ENCODE data around the gene ACP1.
"Not testable (repeated sequence)": the region's sequence is repeated elsewhere in the genome, so short reads cannot be mapped to it uniquely, and the experiment has no call there.

ACP1 gene

DNA sequence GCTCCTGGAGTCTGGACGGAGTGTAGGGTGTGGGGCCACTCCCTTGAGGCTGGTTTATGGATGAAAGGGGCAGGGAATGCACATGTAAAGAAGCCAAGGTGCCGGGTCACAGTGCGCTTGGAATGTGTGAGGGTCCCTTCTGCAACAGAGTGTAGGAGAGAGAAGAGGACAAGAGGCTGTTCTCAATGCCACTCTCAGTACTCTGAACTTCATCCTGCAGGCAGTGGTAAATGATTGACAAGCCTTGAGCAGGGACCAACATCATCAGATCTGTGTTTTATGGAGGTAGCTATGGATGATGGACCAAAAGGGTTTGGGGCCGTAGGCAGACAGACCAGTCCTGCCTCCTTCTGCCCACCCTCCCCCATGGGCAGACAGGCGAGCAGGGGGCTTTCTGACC, 30.3 kb downstream of the ACP1 start:
- FAIRE-seq = no peak
- no peak for DNase-seq (ENCODE audit: insufficient read length)
- TF ChIP-seq TAF1 (IDR thresholded peaks at IDR 0.05; ENCODE audit: borderline replicate concordance, low read depth, low read length) = no peak
- TF ChIP-seq POLR2AphosphoS5 (IDR thresholded peaks at IDR 0.05; ENCODE audit: low read depth, low read length) = no peak
- no peak for TF ChIP-seq POLR2A (IDR thresholded peaks at IDR 0.05; ENCODE audit: low read depth, low read length)

DNA sequence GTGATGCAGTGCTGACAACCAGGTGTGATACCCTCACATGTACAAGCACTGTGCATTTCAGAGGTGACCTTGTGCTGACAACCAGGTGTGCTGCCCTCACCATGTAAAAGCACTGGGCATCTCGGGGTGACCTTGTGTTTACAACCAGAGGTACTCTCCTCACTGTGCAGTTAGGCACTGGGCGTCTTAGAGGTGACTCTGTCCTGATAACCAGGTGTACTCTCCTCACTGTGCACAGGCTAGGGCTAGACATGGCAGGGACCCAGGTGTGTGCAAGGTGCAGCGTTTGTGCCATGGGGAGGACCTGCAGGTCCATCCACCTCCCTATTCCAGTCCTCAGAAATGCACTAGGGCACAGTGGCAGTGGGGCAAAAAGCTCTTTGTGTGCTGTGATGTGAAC, 31.6 kb downstream of the ACP1 start:
- DNase-seq (ENCODE audit: insufficient read length) = no peak
- TF ChIP-seq POLR2AphosphoS5 (IDR thresholded peaks at IDR 0.05; ENCODE audit: low read depth, low read length) = no peak
- TF ChIP-seq POLR2A (IDR thresholded peaks at IDR 0.05; ENCODE audit: low read depth, low read length) = no peak
- no peak for TF ChIP-seq TAF1 (IDR thresholded peaks at IDR 0.05; ENCODE audit: borderline replicate concordance, low read depth, low read length)
- no peak for FAIRE-seq

DNA sequence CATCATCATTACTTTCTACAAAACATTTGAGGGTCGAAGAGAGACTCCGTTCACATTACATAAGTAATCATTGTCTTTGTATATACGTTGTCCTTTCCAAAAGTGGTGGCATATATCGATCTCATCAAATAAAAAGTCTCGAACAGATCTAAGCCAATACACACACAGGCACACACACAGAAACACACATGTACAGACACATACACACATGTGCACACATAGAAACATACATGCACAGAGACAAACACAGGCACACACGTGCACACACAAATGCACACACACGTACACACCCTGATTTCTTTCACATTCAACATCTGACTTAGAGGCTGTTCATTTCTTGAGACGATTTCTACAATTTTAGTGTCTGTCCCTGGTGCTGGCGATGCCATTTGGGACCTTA, 40.6 kb downstream of the ACP1 start:
- DNase-seq (ENCODE audit: insufficient read length) (no peak), FAIRE-seq (no peak)
- TF ChIP-seq POLR2A (IDR thresholded peaks at IDR 0.05; ENCODE audit: low read depth, low read length) (no peak), TAF1 (IDR thresholded peaks at IDR 0.05; ENCODE audit: borderline replicate concordance, low read depth, low read length) (no peak), POLR2AphosphoS5 (IDR thresholded peaks at IDR 0.05; ENCODE audit: low read depth, low read length) (no peak)

DNA sequence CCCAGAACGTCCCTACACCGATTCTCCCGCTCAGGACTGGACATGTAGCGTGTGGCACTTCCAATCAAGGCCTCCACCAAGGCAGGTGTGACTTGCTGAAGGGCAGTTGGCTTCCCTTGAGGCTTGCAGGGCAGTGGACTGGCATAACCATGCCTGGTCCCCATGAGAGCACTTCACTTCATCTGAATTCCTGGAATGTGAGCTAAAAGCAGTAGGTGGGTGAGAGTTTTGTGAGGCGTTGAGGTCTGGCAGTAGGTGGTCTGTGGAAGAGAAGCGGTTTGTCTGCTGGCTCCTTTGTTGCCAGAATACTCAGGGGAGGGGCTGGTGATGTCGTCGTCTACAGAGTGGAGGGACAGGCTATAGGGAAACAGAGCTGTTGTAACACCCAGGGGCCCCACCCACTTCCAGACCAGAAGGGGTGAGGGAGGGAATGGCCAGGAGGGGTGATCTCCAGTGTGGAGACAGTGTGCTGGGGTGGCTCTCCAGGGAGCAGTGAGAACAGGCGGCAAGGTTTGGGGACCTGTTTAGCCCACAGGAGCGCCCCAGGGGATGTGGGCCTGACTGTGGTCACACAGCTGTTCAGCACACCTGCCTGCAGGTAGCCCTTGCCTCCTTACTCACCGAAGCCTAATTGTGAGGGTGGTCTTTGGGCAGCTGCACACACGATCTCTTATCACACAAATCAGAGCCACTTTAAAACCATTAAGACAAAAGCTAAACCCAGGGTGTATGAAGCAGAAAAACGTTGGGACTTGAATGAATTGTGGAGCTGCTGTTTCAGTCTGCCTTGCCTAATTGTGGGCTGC, 44.6 kb downstream of the ACP1 start:
- FAIRE-seq = no peak
- TF ChIP-seq POLR2A (IDR thresholded peaks at IDR 0.05; ENCODE audit: low read depth, low read length) (no peak), POLR2AphosphoS5 (IDR thresholded peaks at IDR 0.05; ENCODE audit: low read depth, low read length) (no peak), TAF1 (IDR thresholded peaks at IDR 0.05; ENCODE audit: borderline replicate concordance, low read depth, low read length) (no peak)
- no peak for DNase-seq (ENCODE audit: insufficient read length)

DNA sequence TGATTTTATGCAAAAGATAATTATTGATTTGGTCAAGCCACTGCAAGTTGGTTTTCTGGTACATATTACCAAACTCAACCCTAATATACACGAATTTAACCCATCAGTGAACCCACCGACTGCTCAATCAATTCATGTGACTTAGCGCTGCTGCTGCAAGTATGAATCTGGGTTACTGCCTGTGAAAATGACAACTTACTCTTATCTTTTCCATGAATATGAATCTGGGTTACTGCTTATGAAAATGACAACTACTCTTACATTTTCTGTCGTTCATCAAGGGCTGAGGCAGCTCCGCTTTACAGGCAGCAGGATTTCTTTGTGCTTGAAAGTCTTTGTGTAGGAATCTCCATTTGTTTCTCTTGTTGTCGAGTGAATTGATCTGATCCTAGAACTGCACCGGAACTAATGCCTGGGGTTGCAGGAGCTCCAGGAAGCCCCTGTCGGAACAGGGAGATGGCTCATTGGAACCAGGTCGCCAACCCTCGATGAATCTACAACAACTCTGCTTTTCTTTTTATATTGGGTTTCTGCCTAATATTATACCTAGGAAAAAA, 45.3 kb downstream of the ACP1 start:
- DNase-seq (ENCODE audit: insufficient read length) (no peak), FAIRE-seq (no peak)
- TF ChIP-seq POLR2AphosphoS5 (IDR thresholded peaks at IDR 0.05; ENCODE audit: low read depth, low read length) (no peak), TAF1 (IDR thresholded peaks at IDR 0.05; ENCODE audit: borderline replicate concordance, low read depth, low read length) (no peak), POLR2A (IDR thresholded peaks at IDR 0.05; ENCODE audit: low read depth, low read length) (no peak)

DNA sequence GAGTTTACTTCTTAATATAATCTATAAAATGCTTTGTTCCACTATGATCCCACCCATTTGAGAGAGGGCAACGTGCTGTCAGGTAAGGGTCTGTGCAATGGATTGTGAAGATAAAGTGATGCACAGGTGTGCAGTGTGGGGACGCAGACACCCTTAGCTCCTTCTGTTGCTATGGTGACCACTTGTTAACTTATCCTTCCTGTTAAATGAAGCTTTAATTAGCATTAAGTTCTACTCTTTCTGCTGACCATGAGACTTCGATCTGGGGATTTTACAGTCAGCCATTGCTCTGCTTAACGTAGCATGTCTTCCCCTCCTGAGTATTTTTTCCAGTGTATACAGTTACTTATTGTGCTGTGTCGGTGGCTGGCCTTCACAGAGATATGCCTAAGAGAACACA, 46.2 kb downstream of the ACP1 start:
- TF ChIP-seq TAF1 (IDR thresholded peaks at IDR 0.05; ENCODE audit: borderline replicate concordance, low read depth, low read length) (no peak), POLR2A (IDR thresholded peaks at IDR 0.05; ENCODE audit: low read depth, low read length) (no peak), POLR2AphosphoS5 (IDR thresholded peaks at IDR 0.05; ENCODE audit: low read depth, low read length) (no peak)
- no peak for FAIRE-seq
- no peak for DNase-seq (ENCODE audit: insufficient read length)

DNA sequence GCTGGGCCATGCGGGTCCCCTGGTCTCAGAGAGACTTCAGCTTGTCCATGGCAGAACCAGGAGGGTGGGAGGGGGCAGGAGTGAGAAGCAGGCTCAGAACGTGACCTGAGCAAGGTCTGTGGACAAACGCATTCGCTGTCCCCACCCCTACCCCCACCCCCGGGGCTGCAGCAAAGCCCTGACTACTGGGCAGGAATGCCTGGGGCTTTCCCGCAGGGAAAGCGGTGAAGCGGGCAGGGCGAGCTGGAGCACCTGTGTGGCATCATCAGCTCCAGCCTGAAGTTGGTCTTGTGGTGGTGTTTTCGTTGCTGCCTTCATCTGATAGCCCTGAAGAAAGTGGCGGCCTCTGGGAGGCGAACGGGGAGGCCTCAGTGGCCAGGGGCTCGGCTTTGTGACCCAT, 49.2 kb downstream of the ACP1 start:
- FAIRE-seq = no peak
- TF ChIP-seq POLR2A (IDR thresholded peaks at IDR 0.05; ENCODE audit: low read depth, low read length) (no peak), POLR2AphosphoS5 (IDR thresholded peaks at IDR 0.05; ENCODE audit: low read depth, low read length) (no peak), TAF1 (IDR thresholded peaks at IDR 0.05; ENCODE audit: borderline replicate concordance, low read depth, low read length) (no peak)
- DNase-seq (ENCODE audit: insufficient read length) = no peak

DNA sequence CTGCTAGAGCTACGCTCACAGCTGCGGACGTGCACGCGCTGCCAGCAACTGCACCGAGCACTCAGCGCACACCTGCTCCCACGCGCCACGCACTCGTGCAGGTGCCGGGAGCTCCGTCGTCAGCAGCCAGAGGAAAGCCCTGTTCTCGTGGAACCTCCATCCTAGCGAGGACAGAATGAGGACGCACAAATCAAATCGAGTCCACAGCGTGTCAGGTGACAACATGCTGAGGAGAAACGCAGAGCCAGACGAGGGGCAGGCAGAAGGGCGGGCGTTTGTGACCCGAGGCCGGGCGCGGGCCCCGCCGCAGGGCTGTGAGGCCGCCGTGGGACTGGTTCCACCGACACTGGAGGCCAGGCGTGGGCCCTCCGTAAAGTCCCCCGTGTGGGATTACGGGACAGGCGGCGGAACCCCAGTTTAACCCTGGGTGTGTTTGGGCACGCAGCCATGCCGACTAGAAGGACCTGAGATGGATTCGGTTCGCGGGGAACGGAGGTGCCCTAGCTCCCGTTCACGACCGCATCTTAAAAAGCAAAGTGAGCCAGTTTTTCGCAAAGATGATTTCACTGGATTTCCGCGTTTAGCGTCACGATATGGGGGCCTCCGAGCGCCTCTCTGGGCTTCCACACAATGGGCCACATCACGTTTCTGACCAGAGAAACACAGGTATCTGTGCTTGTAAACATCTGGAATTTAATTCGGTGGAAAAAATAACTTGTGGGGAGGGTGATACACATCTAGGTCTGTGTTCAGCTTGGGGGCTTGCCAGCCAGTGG, 50.0 kb downstream of the ACP1 start:
- FAIRE-seq (no peak), DNase-seq (ENCODE audit: insufficient read length) (no peak)

DNA sequence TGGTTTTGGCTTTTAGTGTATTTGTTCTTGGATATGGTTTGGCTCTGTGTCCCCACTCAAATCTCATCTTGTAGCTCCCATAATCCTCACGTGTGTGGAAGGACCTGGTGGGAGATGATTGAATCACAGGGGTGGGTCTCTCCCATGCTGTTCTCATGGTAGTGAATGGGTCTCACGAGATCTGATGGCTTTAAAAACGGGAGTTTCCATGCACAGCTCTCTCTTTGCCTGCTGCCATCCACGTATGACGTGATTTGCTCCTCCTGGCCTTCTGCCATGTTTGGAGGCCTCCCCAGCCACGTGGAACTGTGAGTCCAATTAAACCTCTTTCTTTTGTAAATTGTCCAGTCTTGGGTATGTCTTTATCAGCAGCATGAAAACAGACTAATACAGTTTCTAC, 51.2 kb downstream of the ACP1 start:
- not testable (repeated sequence) for DNase-seq (ENCODE audit: insufficient read length); FAIRE-seq

More for the DNA sequence above, 50.0 kb downstream of the ACP1 start:
- TF ChIP-seq POLR2AphosphoS5 (IDR thresholded peaks at IDR 0.05; ENCODE audit: low read depth, low read length) (no peak), TAF1 (IDR thresholded peaks at IDR 0.05; ENCODE audit: borderline replicate concordance, low read depth, low read length) (no peak), POLR2A (IDR thresholded peaks at IDR 0.05; ENCODE audit: low read depth, low read length) (no peak)

DNA sequence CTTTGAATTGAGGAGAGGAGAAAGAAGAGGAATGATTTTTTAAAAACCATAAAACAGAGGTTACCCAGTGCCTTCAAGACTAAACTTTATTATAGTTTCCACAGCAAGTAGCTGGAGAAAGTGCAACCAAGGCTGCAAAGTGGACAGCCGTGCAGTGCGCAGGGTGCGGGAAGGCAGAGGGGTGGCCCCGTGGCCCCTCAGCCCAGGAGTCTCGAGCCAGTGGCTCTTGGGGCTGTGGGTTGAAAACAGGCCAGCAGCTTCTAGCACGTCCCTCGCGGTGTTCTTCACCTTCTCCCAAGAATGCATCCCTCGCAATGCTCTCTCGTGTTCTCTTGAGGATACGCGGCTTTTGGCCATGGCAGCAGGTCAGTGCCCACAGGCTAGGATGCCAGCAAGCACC, 51.6 kb downstream of the ACP1 start:
- TF ChIP-seq POLR2A (IDR thresholded peaks at IDR 0.05; ENCODE audit: low read depth, low read length) = no peak
- no peak for TF ChIP-seq TAF1 (IDR thresholded peaks at IDR 0.05; ENCODE audit: borderline replicate concordance, low read depth, low read length)
- no peak for TF ChIP-seq POLR2AphosphoS5 (IDR thresholded peaks at IDR 0.05; ENCODE audit: low read depth, low read length)
- DNase-seq (ENCODE audit: insufficient read length) (no peak), FAIRE-seq (no peak)

DNA sequence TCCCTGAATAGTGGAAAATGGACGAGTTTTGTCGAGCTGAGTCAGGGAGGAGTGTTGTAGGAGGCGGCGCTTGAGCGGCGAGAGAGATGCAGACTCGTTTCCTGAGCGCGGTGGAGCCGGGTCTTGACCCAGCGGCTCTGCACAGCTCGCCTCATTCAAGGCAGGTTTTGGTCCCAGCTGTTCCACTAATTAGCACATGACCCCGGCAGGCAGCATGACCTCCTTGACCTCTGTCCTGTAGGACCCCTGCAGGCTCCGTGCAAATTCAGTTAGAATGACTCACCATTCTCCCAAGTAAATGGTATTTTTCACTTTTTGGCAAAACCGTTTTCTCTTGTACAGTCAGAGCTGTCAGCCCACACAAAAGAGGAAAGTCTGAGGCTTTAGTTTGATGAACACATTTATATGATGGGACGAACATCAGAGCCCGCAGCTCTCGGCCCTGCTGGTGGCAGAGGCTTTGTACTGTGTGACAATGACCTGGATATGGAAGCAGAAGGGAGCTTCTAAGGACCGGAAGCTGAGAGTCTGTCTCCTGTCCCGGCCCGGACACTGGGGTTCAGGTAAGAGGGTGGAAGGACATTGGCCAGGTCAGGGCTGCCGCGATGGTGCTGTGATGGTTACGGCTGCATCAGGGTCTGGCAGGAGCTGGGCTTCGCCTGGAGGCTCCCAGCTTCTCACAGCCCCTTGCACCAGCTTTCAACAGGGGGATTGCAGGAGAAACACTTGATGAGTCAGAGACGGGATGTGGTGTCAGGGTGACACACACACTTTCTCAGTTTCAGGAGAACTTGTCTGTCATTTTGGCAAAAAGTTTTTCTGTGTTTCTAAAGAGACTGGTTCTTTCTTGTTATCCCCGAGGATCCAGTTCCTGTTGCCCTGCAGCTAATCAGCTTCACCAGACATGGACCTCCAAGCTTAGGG, 53.0 kb downstream of the ACP1 start:
- no peak for TF ChIP-seq POLR2AphosphoS5 (IDR thresholded peaks at IDR 0.05; ENCODE audit: low read depth, low read length)
- TF ChIP-seq POLR2A (IDR thresholded peaks at IDR 0.05; ENCODE audit: low read depth, low read length) = no peak
- no peak for TF ChIP-seq TAF1 (IDR thresholded peaks at IDR 0.05; ENCODE audit: borderline replicate concordance, low read depth, low read length)
- DNase-seq (ENCODE audit: insufficient read length) = no peak
- no peak for FAIRE-seq

Measured in GM12892 (cell line).